Upper lobe of left lung (tissue), 6 donors: ENCODE measurements around the gene KRT76. TPM values are rescaled to one million over a fixed set of nuclear protein-coding genes. Genes with fewer than 3 reads are reported as not detected.
"Not testable (repeated sequence)": the region's sequence is repeated elsewhere in the genome, so short reads cannot be mapped to it uniquely, and the experiment has no call there.

Source experiments
- ATAC-seq, 2 donors: fragments of 200-7000 bp; cut with Tn5 transposase; one replicate each; pipeline ENCODE4 v1.9.1; 2022; ENCODE audit warnings: mild to moderate bottlenecking in 2 of 2, moderate library complexity in 2 of 2; ENCODE audit not compliant: low FRiP score in 2 of 2
- DNase-seq, 2 donors: peaks; one replicate each; pipeline ENCODE4 v3.0.0-alpha.2; 2019 to 2020
- H3K27ac ChIP-seq, 4 donors: fragments of 200-600 bp; sonication (generic); one replicate each; pipeline ENCODE4 v1.5.1; 2016 to 2019
- H3K27me3 ChIP-seq, 4 donors: fragments of 200-600 bp; sonication (generic); one replicate each; pipeline ENCODE4 v1.5.1; 2017 to 2019
- H3K36me3 ChIP-seq, 4 donors: fragments of 200-600 bp; sonication (generic); one replicate each; pipeline ENCODE4 v1.5.1; 2016 to 2019
- H3K4me1 ChIP-seq, 4 donors: fragments of 200-600 bp; sonication (generic); one replicate each; pipeline ENCODE4 v1.5.1; 2018 to 2019
- H3K4me3 ChIP-seq, 4 donors: fragments of 200-600 bp; sonication (generic); one replicate each; pipeline ENCODE4 v1.5.1; 2017 to 2019; ENCODE audit warnings: mild to moderate bottlenecking in 2 of 4, moderate library complexity in 1 of 4
- H3K9me3 ChIP-seq, 4 donors: fragments of 200-600 bp; sonication (generic); one replicate each; pipeline ENCODE4 v1.5.1; 2018 to 2019
- EP300 ChIP-seq, 4 donors: sonication (generic); formaldehyde crosslinking; IDR thresholded peaks; one replicate each; pipeline ENCODE4 v1.5.1; 2017; ENCODE audit warnings: antibody characterized with exemption in 4 of 4, control low read depth in 2 of 4
- POLR2A ChIP-seq, 4 donors: fragments of 450-650 bp; IDR thresholded peaks; one replicate each; pipeline ENCODE4 v1.5.1; 2016 to 2017; ENCODE audit warnings: antibody characterized with exemption in 4 of 4, mild to moderate bottlenecking in 2 of 4
- POLR2AphosphoS5 ChIP-seq, 2 donors: sonication (generic); formaldehyde crosslinking; IDR thresholded peaks; one replicate each; pipeline ENCODE4 v1.5.1; 2017; ENCODE audit warnings: antibody characterized with exemption in 2 of 2
- WGBS, 2 donors: methylation state at CpG; one replicate each; pipeline ENCODE4 v1.1.5; 2017 to 2018; 5-methylcytosine and 5-hydroxymethylcytosine counted together
- total RNA-seq, 6 donors: library from RNA; depleted of rRNA in 4 of 6; stranded (reverse); fragments of >200 nt in 4 of 6; gene quantifications; one replicate each; pipeline versions ENCODE4 v1.1.0 to v1.2.1, GENCODE V29; 2016 to 2021
- TF ChIP-seq, protein P1 (sequence below), 6 experiments: fragments of 450-650 bp in 4 of 6; fragments of 200-600 bp in 2 of 6; sonication (generic) in 2 of 6; IDR thresholded peaks; one replicate each; pipeline ENCODE4 v1.5.1; 2016 to 2019; ENCODE audit warnings: antibody characterized with exemption in 6 of 6
- donor health status: DM: no; HTN: no; CAD: no; lungs with moderate emphysema.
- donor health status: DM: no; HTN: yes; CAD: no; lungs with severe emphysema.

The KRT76 gene
- total RNA-seq, 6 donors from 2014 or later, result not detected

- Histone ChIP-seq H3K27me3 (no peaks in the 10 kb centered on the region), H3K9me3 (peaks cover 8 to 26% (median 20%) of the 10 kb centered on the region in 4 donors), H3K36me3 (no peaks in the 10 kb centered on the region), H3K4me3 (no peak overlapping the region), H3K4me1 (no peaks in the 10 kb centered on the region), H3K27ac (no peak overlapping the region)
- no peak for DNase-seq
- 65 to 74% methylated on average over 2 of the region's 2 CpGs for WGBS, 2 donors
- ATAC-seq, result no peak
- TF ChIP-seq POLR2A (IDR thresholded peaks at IDR 0.05), result no peak
- TF ChIP-seq EP300 (IDR thresholded peaks at IDR 0.05), result no peak
- TF ChIP-seq POLR2AphosphoS5 (IDR thresholded peaks at IDR 0.05), result no peak
- TF ChIP-seq, protein P1, sequence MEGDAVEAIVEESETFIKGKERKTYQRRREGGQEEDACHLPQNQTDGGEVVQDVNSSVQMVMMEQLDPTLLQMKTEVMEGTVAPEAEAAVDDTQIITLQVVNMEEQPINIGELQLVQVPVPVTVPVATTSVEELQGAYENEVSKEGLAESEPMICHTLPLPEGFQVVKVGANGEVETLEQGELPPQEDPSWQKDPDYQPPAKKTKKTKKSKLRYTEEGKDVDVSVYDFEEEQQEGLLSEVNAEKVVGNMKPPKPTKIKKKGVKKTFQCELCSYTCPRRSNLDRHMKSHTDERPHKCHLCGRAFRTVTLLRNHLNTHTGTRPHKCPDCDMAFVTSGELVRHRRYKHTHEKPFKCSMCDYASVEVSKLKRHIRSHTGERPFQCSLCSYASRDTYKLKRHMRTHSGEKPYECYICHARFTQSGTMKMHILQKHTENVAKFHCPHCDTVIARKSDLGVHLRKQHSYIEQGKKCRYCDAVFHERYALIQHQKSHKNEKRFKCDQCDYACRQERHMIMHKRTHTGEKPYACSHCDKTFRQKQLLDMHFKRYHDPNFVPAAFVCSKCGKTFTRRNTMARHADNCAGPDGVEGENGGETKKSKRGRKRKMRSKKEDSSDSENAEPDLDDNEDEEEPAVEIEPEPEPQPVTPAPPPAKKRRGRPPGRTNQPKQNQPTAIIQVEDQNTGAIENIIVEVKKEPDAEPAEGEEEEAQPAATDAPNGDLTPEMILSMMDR (IDR thresholded peaks at IDR 0.05), result no peak
These were observed 13.2 kb downstream of the KRT76 start for GRCh38 chr12:52763991-52764390.

DNA sequence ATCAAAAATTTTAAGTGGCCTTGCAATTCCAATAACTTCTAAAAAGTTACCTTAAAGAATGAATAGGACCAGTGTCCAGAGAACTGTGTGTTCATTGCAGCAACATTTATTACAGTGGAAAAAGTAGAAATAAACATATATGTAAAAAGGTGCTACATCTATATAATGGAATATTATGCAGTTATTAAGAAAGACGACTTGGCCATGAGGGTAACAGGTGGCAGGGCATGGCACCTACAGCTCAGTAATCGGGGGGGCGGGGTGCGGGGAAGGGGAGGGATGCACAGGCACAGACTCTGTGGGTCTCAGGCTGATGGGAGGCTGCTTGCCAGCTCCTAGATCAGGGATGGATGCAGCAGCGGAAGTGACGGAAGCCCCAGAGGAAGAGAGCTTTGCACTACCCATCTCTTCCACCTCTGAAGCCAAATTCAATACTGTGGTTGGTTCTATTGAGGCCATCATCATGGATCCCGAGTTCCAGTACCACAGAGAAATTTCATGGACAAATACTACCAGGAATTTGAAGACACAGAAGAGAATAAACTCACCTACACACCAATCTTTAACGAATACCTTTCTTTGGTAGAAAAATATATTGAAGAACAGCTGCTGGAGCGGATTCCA lies 14.0 kb downstream of the KRT76 start:
- TF ChIP-seq POLR2AphosphoS5 (IDR thresholded peaks at IDR 0.05) (no peak), EP300 (IDR thresholded peaks at IDR 0.05) (no peak), POLR2A (IDR thresholded peaks at IDR 0.05) (no peak)
- TF ChIP-seq, protein P1 (IDR thresholded peaks at IDR 0.05), result no peak
- no peak for DNase-seq
- H3K27me3 ChIP-seq, result no peaks in the 10 kb centered on the region
- peaks cover 8 to 26% (median 20%) of the 10 kb centered on the region in 4 donors for H3K9me3 ChIP-seq
- WGBS, 2 donors, result 75 to 77% methylated on average over 9 of the region's 9 CpGs
- H3K4me3 ChIP-seq, result no peak overlapping the region
- no peak overlapping the region for H3K27ac ChIP-seq
- ATAC-seq, result no peak
- H3K4me1 ChIP-seq, result no peaks in the 10 kb centered on the region
- no peaks in the 10 kb centered on the region for H3K36me3 ChIP-seq

GRCh38 chr12:52761802-52762201 lies 15.3 kb downstream of the KRT76 start:
- Histone ChIP-seq H3K27ac (no peak overlapping the region), H3K4me1 (no peaks in the 10 kb centered on the region), H3K36me3 (no peaks in the 10 kb centered on the region), H3K4me3 (no peak overlapping the region), H3K27me3 (no peaks in the 10 kb centered on the region), H3K9me3 (peaks cover 8 to 26% (median 20%) of the 10 kb centered on the region in 4 donors)
- DNase-seq (no peak), ATAC-seq (no peak)
- TF ChIP-seq, protein P1 (IDR thresholded peaks at IDR 0.05), result no peak
- TF ChIP-seq POLR2AphosphoS5 (IDR thresholded peaks at IDR 0.05) (no peak), EP300 (IDR thresholded peaks at IDR 0.05) (no peak), POLR2A (IDR thresholded peaks at IDR 0.05) (no peak)
- 87 to 95% methylated on average over 2 of the region's 2 CpGs for WGBS, 2 donors

DNA sequence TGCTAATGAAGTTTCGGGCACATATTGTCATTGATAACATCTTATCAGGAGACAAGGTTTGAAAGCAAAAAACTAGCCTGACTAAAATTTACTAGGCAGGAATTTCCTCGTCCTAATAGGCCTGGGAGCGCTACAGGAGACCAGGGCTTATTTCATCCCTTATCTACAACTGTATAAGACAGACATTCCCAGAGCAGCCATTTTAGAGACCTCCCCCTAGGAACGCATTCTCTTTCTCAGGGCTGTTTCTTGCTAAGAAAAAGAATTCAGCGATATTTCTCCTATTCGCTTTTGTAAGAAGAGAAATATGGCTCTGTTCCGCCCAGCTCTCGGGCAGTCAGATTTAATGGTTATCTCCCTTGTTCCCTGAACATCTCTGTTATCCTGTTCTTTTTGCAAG lies 15.9 kb downstream of the KRT76 start:
- not testable (repeated sequence) for H3K27ac ChIP-seq, H3K27me3 ChIP-seq, ATAC-seq, H3K4me1 ChIP-seq, H3K4me3 ChIP-seq, DNase-seq, H3K36me3 ChIP-seq
- peaks cover 8 to 26% (median 20%) of the 10 kb centered on the region in 4 donors for H3K9me3 ChIP-seq
- 88 to 93% methylated on average over 7 to 8 of the region's 8 CpGs for WGBS, 2 donors

GRCh38 chr12:52760623-52761022 lies 16.5 kb downstream of the KRT76 start:
- Histone ChIP-seq H3K9me3 (peaks cover 8 to 26% (median 20%) of the 10 kb centered on the region in 4 donors), H3K27me3 (no peaks in the 10 kb centered on the region), H3K27ac (no peak overlapping the region), H3K4me3 (no peak overlapping the region), H3K4me1 (no peaks in the 10 kb centered on the region), H3K36me3 (no peaks in the 10 kb centered on the region)
- DNase-seq (no peak), ATAC-seq (no peak)
- TF ChIP-seq, protein P1 (IDR thresholded peaks at IDR 0.05), result no peak
- TF ChIP-seq POLR2AphosphoS5 (IDR thresholded peaks at IDR 0.05) (no peak), EP300 (IDR thresholded peaks at IDR 0.05) (no peak), POLR2A (IDR thresholded peaks at IDR 0.05) (no peak)
